PC-3 (cell line): ENCODE measurements around the gene TPM3. TPM values are rescaled to one million over a fixed set of nuclear protein-coding genes. Genes with fewer than 3 reads are reported as not detected.
A peak's percentile ranks its signal among the peaks of the same experiment; 100 is the strongest.

Experiments
- ATAC-seq: fragments of 200-7000 bp; cut with Tn5 transposase; 2 replicates; pipeline ENCODE4 v1.9.1; 2020; ENCODE audit warnings: mild to moderate bottlenecking, moderate library complexity
- BruUV-seq: library from RNA; stranded (reverse); fragments of 400-500 nt; replicated peaks from 2 replicates; lab custom pipeline; 2021; lab: Mats Ljungman, UMichigan
- CTCF ChIA-PET: fragments of 300-600 bp; sonication (Branson Sonifier 250); formaldehyde crosslinking; loops from one replicate; lab custom pipeline; 2022; ENCODE audit warnings: antibody characterized with exemption; lab: Charles Lee
- POLR2A ChIA-PET: fragments of 300-600 bp; sonication (Branson Sonifier 250); formaldehyde crosslinking; loops from one replicate; lab custom pipeline; 2022; ENCODE audit warnings: antibody characterized with exemption; ENCODE audit not compliant: unreplicated experiment; lab: Charles Lee
- DNase-seq: peaks from one replicate; pipeline ENCODE4 v3.0.0-alpha.2; 2015
- H2AFZ ChIP-seq: fragments of 300-600 bp; sonication (generic); 2 replicates; pipeline ENCODE4 v1.6.0; 2016; ENCODE audit warnings: antibody characterized with exemption, low read length
- H3F3A ChIP-seq: fragments of 300-600 bp; sonication (generic); one replicate; pipeline ENCODE4 v1.6.0; 2017; ENCODE audit warnings: antibody characterized with exemption, low read length, control low read depth, mild to moderate bottlenecking; ENCODE audit not compliant: unreplicated experiment
- H3K27ac ChIP-seq: fragments of 300-600 bp; sonication (generic); 2 replicates; pipeline ENCODE4 v1.5.1; 2016; ENCODE audit warnings: mild to moderate bottlenecking, low read length
- H3K27me3 ChIP-seq: fragments of 300-600 bp; sonication (generic); 2 replicates; pipeline ENCODE4 v1.6.1; 2016; ENCODE audit warnings: low read length, mixed read lengths
- H3K36me3 ChIP-seq: fragments of 300-600 bp; sonication (generic); 2 replicates; pipeline ENCODE4 v1.6.1; 2016; ENCODE audit warnings: low read depth, mixed run types, low read length, mixed read lengths
- H3K4me1 ChIP-seq: fragments of 300-600 bp; sonication (generic); 2 replicates; pipeline ENCODE4 v1.5.1; 2016; ENCODE audit warnings: low read length; ENCODE audit not compliant: insufficient read depth
- H3K4me2 ChIP-seq: fragments of 300-600 bp; sonication (generic); 2 replicates; pipeline ENCODE4 v1.6.0; 2016; ENCODE audit warnings: low read length
- H3K4me3 ChIP-seq: fragments of 300-600 bp; sonication (generic); 2 replicates; pipeline ENCODE4 v1.5.1; 2016; ENCODE audit warnings: mild to moderate bottlenecking, low read length, mixed read lengths
- H3K79me2 ChIP-seq: fragments of 300-600 bp; sonication (generic); 2 replicates; pipeline ENCODE4 v1.6.1; 2017; ENCODE audit warnings: low read length, mixed read lengths
- H3K9ac ChIP-seq: fragments of 300-600 bp; sonication (generic); 2 replicates; pipeline ENCODE4 v1.6.0; 2016; ENCODE audit warnings: mild to moderate bottlenecking, low read length
- H3K9me2 ChIP-seq: fragments of 300-600 bp; sonication (generic); replicated peaks from 2 replicates; pipeline ENCODE4 v1.6.1; 2016; ENCODE audit warnings: mixed run types, low read length, mixed read lengths
- H3K9me3 ChIP-seq: fragments of 300-600 bp; sonication (generic); 2 replicates; pipeline ENCODE4 v1.6.1; 2016; ENCODE audit warnings: low read length, mixed read lengths
- H4K20me1 ChIP-seq: fragments of 300-600 bp; sonication (generic); 2 replicates; pipeline ENCODE4 v1.6.1; 2016; ENCODE audit warnings: low read length, mixed read lengths
- CTCF ChIP-seq: fragments of 300-600 bp; sonication (generic); conservative IDR thresholded peaks from 2 replicates; pipeline ENCODE4 v1.5.1; 2017; ENCODE audit warnings: antibody characterized with exemption, low read depth, mild to moderate bottlenecking, low read length
- EZH2 ChIP-seq: fragments of 300-600 bp; sonication (generic); IDR thresholded peaks from one replicate; pipeline ENCODE4 v1.6.1; 2017; ENCODE audit warnings: antibody characterized with exemption, mild to moderate bottlenecking, low read length; ENCODE audit not compliant: unreplicated experiment
- EZH2phosphoT487 ChIP-seq: fragments of 300-600 bp; sonication (generic); IDR thresholded peaks from 2 replicates; pipeline ENCODE4 v1.6.1; 2018; ENCODE audit warnings: mild to moderate bottlenecking, antibody characterized with exemption, low read length, borderline replicate concordance
- intact Hi-C: fragments of 100-400 bp; cut with micrococcal nuclease; formaldehyde crosslinking; loops from 2 replicates; pipeline ENCODE4 v1.9.0; 2023
- total RNA-seq: library from RNA; depleted of rRNA; stranded (reverse); fragments of >200 nt; gene quantifications from 2 replicates; pipeline ENCODE4 v1.2.3, GENCODE V29; 2014

Gene TPM3
- total RNA-seq, 1 experiment from 2014 or later = 428 TPM

- H3K4me2 ChIP-seq = peak overlapping the region; percentile 90
- peak overlapping the region; percentile 93 for H3K9ac ChIP-seq
- peaks cover 60% of the 10 kb centered on the region for H3K79me2 ChIP-seq
- H3K27me3 ChIP-seq = no peaks in the 10 kb centered on the region
- H3K4me3 ChIP-seq = peak overlapping the region; percentile 80
- intact Hi-C loops = loop anchor here (1.0 kb wide), 1 partner anchor 38 kb away; the partner anchor contains the start of gene UBAP2L
- POLR2A ChIA-PET = interaction anchor here (0.7 kb wide), 1 partner anchor 169 kb away, joined by 3 read pairs; no protein-coding TSS in a partner anchor
- peak overlapping the region; percentile 83 for H3K27ac ChIP-seq
- peaks cover 43% of the 10 kb centered on the region for H3K4me1 ChIP-seq
- H3K9me3 ChIP-seq = no peaks in the 10 kb centered on the region
- CTCF ChIA-PET = interaction anchor here (0.7 to 1.0 kb wide), 2 partner anchors 18 to 194 kb away, joined by 3 to 4 read pairs; no protein-coding TSS in a partner anchor
- H3F3A ChIP-seq = no peaks in the 10 kb centered on the region
- H4K20me1 ChIP-seq = peaks cover 52% of the 10 kb centered on the region
- no peak for ATAC-seq
- no peak overlapping the region for H2AFZ ChIP-seq
- peaks cover 32% of the 10 kb centered on the region for H3K36me3 ChIP-seq
- BruUV-seq = no TSS peak
- TF ChIP-seq EZH2 = no peak
- no peak for TF ChIP-seq CTCF
- TF ChIP-seq EZH2phosphoT487 = no peak
- no peaks in the 10 kb centered on the region for H3K9me2 ChIP-seq
- no peak for DNase-seq
These were observed 10.0 kb downstream of the TPM3 start for GRCh38 chr1:154181944-154182343.

GRCh38 chr1:154179946-154180687, 11.8 kb downstream of the TPM3 start:
- Histone ChIP-seq H3K9ac (no peak overlapping the region), H3K27ac (no peak overlapping the region), H3F3A (no peaks in the 10 kb centered on the region), H3K9me2 (no peaks in the 10 kb centered on the region), H3K4me2 (peak overlapping the region; percentile 68), H3K9me3 (no peaks in the 10 kb centered on the region), H4K20me1 (peaks cover 69% of the 10 kb centered on the region), H3K79me2 (peaks cover 78% of the 10 kb centered on the region), H2AFZ (no peak overlapping the region), H3K4me1 (peaks cover 43% of the 10 kb centered on the region), H3K36me3 (peaks cover 44% of the 10 kb centered on the region), H3K27me3 (no peaks in the 10 kb centered on the region), H3K4me3 (peak overlapping the region; percentile 48; the same call in 1 of the 2 replicates)
- ChIA-PET CTCF (no interaction called here), POLR2A (no interaction called here)
- intact Hi-C loops = no loop called here
- BruUV-seq = no TSS peak
- DNase-seq (no peak), ATAC-seq (no peak)
- TF ChIP-seq EZH2phosphoT487 (no peak), CTCF (no peak)
